Spleen (tissue), 11 donors: ENCODE results near the gene VPS37B. TPM values are rescaled to one million over a fixed set of nuclear protein-coding genes. Genes with fewer than 3 reads are reported as not detected.

Experiments used
- DNase-seq: peaks from one replicate; pipeline ENCODE4 v3.0.0-alpha.2; 2020
- H3K27ac ChIP-seq, 8 donors: fragments of 200-600 bp; sonication (generic) in 7 of 8; 1 replicate in 4 of 8; 2 replicates in 4 of 8; pipeline versions ENCODE4 v1.5.0 to v1.8.0; 2016 to 2021; ENCODE audit warnings: inconsistent platforms in 4 of 8, mild to moderate bottlenecking in 4 of 8, moderate library complexity in 1 of 8
- H3K27me3 ChIP-seq, 7 donors: fragments of 200-600 bp; sonication (generic) in 6 of 7; replicated peaks in 1 of 7; 1 replicate in 4 of 7; 2 replicates in 3 of 7; pipeline versions ENCODE4 v1.5.0 to v1.8.0; 2016 to 2021; ENCODE audit warnings: inconsistent platforms in 3 of 7, mild to moderate bottlenecking in 1 of 7
- H3K36me3 ChIP-seq, 6 donors: fragments of 200-600 bp; sonication (generic) in 5 of 6; 1 replicate in 4 of 6; 2 replicates in 2 of 6; pipeline versions ENCODE4 v1.5.0 to v1.8.0; 2016 to 2021; ENCODE audit warnings: inconsistent platforms in 2 of 6
- H3K4me1 ChIP-seq, 6 donors: fragments of 200-600 bp; sonication (generic) in 5 of 6; 1 replicate in 3 of 6; 2 replicates in 3 of 6; pipeline versions ENCODE4 v1.5.0 to v1.8.0; 2016 to 2021; ENCODE audit warnings: inconsistent platforms in 3 of 6
- H3K4me3 ChIP-seq, 8 donors: fragments of 200-600 bp; sonication (generic) in 7 of 8; 1 replicate in 4 of 8; 2 replicates in 4 of 8; pipeline versions ENCODE4 v1.5.0 to v1.8.0; 2016 to 2021; ENCODE audit warnings: inconsistent platforms in 4 of 8, mild to moderate bottlenecking in 4 of 8, moderate library complexity in 2 of 8
- H3K9me3 ChIP-seq, 8 donors: fragments of 200-600 bp; sonication (generic) in 7 of 8; 1 replicate in 4 of 8; 2 replicates in 4 of 8; pipeline versions ENCODE4 v1.5.0 to v1.8.0; 2016 to 2021; ENCODE audit warnings: inconsistent platforms in 4 of 8
- POLR2A ChIP-seq, 3 donors: fragments of 450-650 bp; IDR thresholded peaks; one replicate each; pipeline ENCODE4 v1.5.1; 2017; ENCODE audit warnings: antibody characterized with exemption in 3 of 3, mild to moderate bottlenecking in 1 of 3
- POLR2AphosphoS5 ChIP-seq, 3 donors: sonication (generic); formaldehyde crosslinking; IDR thresholded peaks; one replicate each; pipeline ENCODE4 v1.5.1; 2017; ENCODE audit warnings: antibody characterized with exemption in 3 of 3
- WGBS, 5 donors: extraction: QIAGEN DNeasy Blood & Tissue Kit in 3 of 5; methylation state at CpG; one replicate each; pipeline versions ENCODE4 v1.1.5 to v1.1.7; 2013 to 2018; 5-methylcytosine and 5-hydroxymethylcytosine counted together
- intact Hi-C: fragments of 100-400 bp; cut with DNase I; formaldehyde crosslinking; loops from one replicate; pipeline ENCODE4 v1.15.0; 2023; ENCODE audit warnings: low total_unique reads
- polyA plus RNA-seq, 3 donors: library from polyadenylated mRNA; stranded (reverse); fragments of 200-250 nt; gene quantifications; one replicate each; pipeline ENCODE4 v1.2.1, GENCODE V29; 2013
- total RNA-seq, 7 donors: library from RNA; depleted of rRNA in 3 of 7; stranded (reverse); fragments of >200 nt in 3 of 7; fragmentation: NEBNext Ultra II Directional in 4 of 7; extraction: Animal tissue kit (Norgen Biotek cat#: 25700) in 4 of 7; gene quantifications; one replicate each; pipeline versions ENCODE4 v1.1.0 to v1.2.1, GENCODE V29; 2016 to 2021
- TF ChIP-seq, protein P1 (sequence below), 11 experiments: fragments of 200-600 bp in 7 of 11; fragments of 450-650 bp in 4 of 11; sonication (generic) in 4 of 11; IDR thresholded peaks in 8 of 11; conservative IDR thresholded peaks in 3 of 11; 1 replicate in 7 of 11; 2 replicates in 4 of 11; pipeline versions ENCODE4 v1.4.0 to v1.8.0; 2016 to 2021; ENCODE audit warnings: antibody characterized with exemption in 11 of 11, inconsistent platforms in 4 of 11, mild to moderate bottlenecking in 1 of 11
- donor health status: healthy with polysubstance abuse.
- donor health status: DM: no; HTN: no; CAD: no; lungs with moderate emphysema.
- donor health status: DM: no; HTN: no; CAD: no.
- donor health status: Bipolar disorder and iron deficiency.
- donor health status: healthy.
- donor health status: DM: no; HTN: no; CAD: no.
- donor health status: DM: yes; HTN: yes; CAD: no.

VPS37B gene
- total and polyA plus RNA-seq, 10 donors, result 24.8 to 67.5 (median 47.3) TPM

DNA sequence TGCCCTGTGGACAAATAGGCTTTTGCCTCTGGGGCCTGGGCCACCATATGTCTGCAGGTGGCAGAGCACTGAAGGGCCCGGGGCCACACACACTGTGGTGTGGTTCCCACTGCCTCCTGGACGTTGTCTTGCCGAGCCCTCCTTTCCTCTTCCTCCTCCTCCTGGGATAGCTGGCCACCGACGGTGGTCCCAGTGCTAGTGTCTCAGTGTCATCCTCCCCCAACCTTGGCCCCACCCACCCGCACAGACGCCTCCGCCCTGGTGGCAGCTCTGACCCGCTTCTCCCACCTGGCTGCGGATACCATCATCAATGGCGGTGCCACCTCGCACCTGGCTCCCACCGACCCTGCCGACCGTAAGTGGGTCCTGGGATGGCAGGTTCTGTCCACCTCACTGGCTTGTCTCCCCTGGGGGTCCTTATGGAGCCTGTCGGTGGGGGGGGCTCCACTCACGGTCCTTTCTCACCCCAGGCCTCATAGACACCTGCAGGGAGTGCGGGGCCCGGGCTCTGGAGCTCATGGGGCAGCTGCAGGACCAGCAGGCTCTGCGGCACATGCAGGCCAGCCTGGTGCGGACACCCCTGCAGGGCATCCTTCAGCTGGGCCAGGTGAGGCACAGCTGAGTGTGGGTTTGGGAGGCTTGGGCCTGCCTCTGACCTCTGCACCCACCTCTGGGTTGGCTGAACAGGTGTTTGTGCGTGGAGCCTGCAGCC lies 37.2 kb downstream of the VPS37B start:
- Histone ChIP-seq H3K9me3 (no peaks in the 10 kb centered on the region), H3K36me3 (peaks cover 0 to 96% (median 37%) of the 10 kb centered on the region in 6 donors), H3K4me3 (no peak overlapping the region), H3K27ac (no peak overlapping the region), H3K27me3 (no peaks in the 10 kb centered on the region), H3K4me1 (peaks cover 16 to 41% (median 34%) of the 10 kb centered on the region in 6 donors)
- DNase-seq, result no peak
- TF ChIP-seq, protein P1, sequence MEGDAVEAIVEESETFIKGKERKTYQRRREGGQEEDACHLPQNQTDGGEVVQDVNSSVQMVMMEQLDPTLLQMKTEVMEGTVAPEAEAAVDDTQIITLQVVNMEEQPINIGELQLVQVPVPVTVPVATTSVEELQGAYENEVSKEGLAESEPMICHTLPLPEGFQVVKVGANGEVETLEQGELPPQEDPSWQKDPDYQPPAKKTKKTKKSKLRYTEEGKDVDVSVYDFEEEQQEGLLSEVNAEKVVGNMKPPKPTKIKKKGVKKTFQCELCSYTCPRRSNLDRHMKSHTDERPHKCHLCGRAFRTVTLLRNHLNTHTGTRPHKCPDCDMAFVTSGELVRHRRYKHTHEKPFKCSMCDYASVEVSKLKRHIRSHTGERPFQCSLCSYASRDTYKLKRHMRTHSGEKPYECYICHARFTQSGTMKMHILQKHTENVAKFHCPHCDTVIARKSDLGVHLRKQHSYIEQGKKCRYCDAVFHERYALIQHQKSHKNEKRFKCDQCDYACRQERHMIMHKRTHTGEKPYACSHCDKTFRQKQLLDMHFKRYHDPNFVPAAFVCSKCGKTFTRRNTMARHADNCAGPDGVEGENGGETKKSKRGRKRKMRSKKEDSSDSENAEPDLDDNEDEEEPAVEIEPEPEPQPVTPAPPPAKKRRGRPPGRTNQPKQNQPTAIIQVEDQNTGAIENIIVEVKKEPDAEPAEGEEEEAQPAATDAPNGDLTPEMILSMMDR (IDR thresholded peaks at IDR 0.05 in 8 of 11, conservative IDR thresholded peaks at IDR 0.05 in 3 of 11), result no peak
- no peak for TF ChIP-seq POLR2A (IDR thresholded peaks at IDR 0.05)
- peak in 1 of 3 donors; percentile 23 for TF ChIP-seq POLR2AphosphoS5 (IDR thresholded peaks at IDR 0.05)
- WGBS, 5 donors, result 89 to 95% (median 92%) methylated on average over 17 to 22 of the region's 22 CpGs
- intact Hi-C loops, result loop anchor here (10.0 kb wide), 1 partner anchor 376 kb away; the partner anchor contains the start of genes MPHOSPH9 and MTRFR

GRCh38 chr12:122858171-122858570 lies 37.8 kb downstream of the VPS37B start:
- peak; percentile 72 for DNase-seq
- TF ChIP-seq POLR2A (IDR thresholded peaks at IDR 0.05) (no peak), POLR2AphosphoS5 (IDR thresholded peaks at IDR 0.05) (peak in 2 of 3 donors; percentile 21 to 56)
- Histone ChIP-seq H3K36me3 (peaks cover 0 to 93% (median 37%) of the 10 kb centered on the region in 6 donors), H3K4me3 (no peak overlapping the region), H3K27me3 (no peaks in the 10 kb centered on the region), H3K27ac (no peak overlapping the region), H3K4me1 (peaks cover 16 to 35% (median 28%) of the 10 kb centered on the region in 6 donors), H3K9me3 (no peaks in the 10 kb centered on the region)
- WGBS, 5 donors, result 88 to 95% (median 93%) methylated on average over 4 to 14 of the region's 14 CpGs
- intact Hi-C loops, result loop anchor here (10.0 kb wide), 1 partner anchor 377 kb away; the partner anchor contains the start of genes MPHOSPH9 and MTRFR

DNA sequence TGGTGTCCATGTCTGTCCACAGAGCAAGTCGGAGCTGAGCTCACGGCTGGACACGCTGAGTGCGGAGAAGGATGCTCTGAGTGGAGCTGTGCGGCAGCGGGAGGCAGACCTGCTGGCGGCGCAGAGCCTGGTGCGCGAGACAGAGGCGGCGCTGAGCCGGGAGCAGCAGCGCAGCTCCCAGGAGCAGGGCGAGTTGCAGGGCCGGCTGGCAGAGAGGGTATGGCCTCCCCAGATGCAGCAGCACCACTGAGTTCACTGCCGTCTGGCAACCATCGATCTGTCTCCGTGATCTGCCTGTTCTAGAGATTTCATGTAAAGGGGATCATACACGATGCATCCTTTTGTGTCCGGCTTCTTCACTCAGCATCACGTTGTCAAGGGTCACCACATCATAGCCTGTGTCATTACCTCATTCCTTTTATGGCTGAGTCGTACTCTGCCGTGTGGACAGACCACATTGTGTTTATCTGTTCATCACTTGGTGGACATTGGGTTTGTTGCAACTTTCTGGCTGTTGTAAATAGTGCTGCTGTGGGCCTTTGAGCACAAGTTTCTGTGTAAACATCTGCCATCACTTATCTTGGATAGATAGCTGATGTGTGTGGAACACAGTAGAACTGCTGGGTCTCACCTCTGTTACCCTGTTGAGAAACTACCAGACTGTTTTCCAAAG lies 38.8 kb downstream of the VPS37B start:
- no peak overlapping the region for H3K27ac ChIP-seq
- peak; percentile 69 for DNase-seq
- no peaks in the 10 kb centered on the region for H3K27me3 ChIP-seq
- WGBS, 5 donors, result 89 to 94% (median 92%) methylated on average over 24 of the region's 24 CpGs
- TF ChIP-seq, protein P1 (IDR thresholded peaks at IDR 0.05 in 8 of 11, conservative IDR thresholded peaks at IDR 0.05 in 3 of 11), result no peak
- no peak for TF ChIP-seq POLR2A (IDR thresholded peaks at IDR 0.05)
- peak in 2 of 3 donors; percentile 6 to 16 for TF ChIP-seq POLR2AphosphoS5 (IDR thresholded peaks at IDR 0.05)
- H3K4me3 ChIP-seq, result no peak overlapping the region
- H3K36me3 ChIP-seq, result peaks cover 0 to 93% (median 37%) of the 10 kb centered on the region in 6 donors
- H3K4me1 ChIP-seq, result peaks cover 13 to 29% (median 20%) of the 10 kb centered on the region in 6 donors
- intact Hi-C loops, result loop anchor here (10.0 kb wide), 1 partner anchor 378 kb away; the partner anchor contains the start of genes MPHOSPH9 and MTRFR
- no peaks in the 10 kb centered on the region for H3K9me3 ChIP-seq

- peak; percentile 68 for DNase-seq
Measured at GRCh38 chr12:122855928-122856831, 39.7 kb downstream of the VPS37B start.

More at GRCh38 chr12:122855928-122856831, 39.7 kb downstream of the VPS37B start:
- no peak overlapping the region for H3K4me3 ChIP-seq
- TF ChIP-seq POLR2A (IDR thresholded peaks at IDR 0.05) (no peak), POLR2AphosphoS5 (IDR thresholded peaks at IDR 0.05) (peak; percentile 4 to 69 (median 31))
- TF ChIP-seq, protein P1 (IDR thresholded peaks at IDR 0.05 in 8 of 11, conservative IDR thresholded peaks at IDR 0.05 in 3 of 11), result no peak
- no peaks in the 10 kb centered on the region for H3K27me3 ChIP-seq
- intact Hi-C loops, result loop anchor here (10.0 kb wide), 1 partner anchor 379 kb away; the partner anchor contains the start of genes MPHOSPH9 and MTRFR
- H3K9me3 ChIP-seq, result no peaks in the 10 kb centered on the region
- peaks cover 7 to 25% (median 13%) of the 10 kb centered on the region in 6 donors for H3K4me1 ChIP-seq
- 90 to 95% (median 92%) methylated on average over 38 to 40 of the region's 40 CpGs for WGBS, 5 donors
- no peak overlapping the region for H3K27ac ChIP-seq
- H3K36me3 ChIP-seq, result peaks cover 0 to 93% (median 41%) of the 10 kb centered on the region in 6 donors
